Smooth muscle cell (in vitro differentiated cells): ENCODE data around the gene GGNBP2. TPM values are rescaled to one million over a fixed set of nuclear protein-coding genes. Genes with fewer than 3 reads are reported as not detected.

Experiments
- DNase-seq: peaks from one replicate; lab custom pipeline; 2025; ENCODE audit not compliant: unreplicated experiment; lab: John Stamatoyannopoulos, UW
- H2AFZ ChIP-seq: fragments of 200-600 bp; sonication (generic); 2 replicates; pipeline ENCODE4 v1.6.0; 2016; ENCODE audit warnings: antibody characterized with exemption, low read depth, mild to moderate bottlenecking
- H3F3A ChIP-seq: fragments of 200-600 bp; sonication (generic); 2 replicates; pipeline ENCODE4 v1.6.0; 2017; ENCODE audit warnings: antibody characterized with exemption, low read depth
- H3K27ac ChIP-seq: fragments of 200-600 bp; sonication (generic); 2 replicates; pipeline ENCODE4 v1.5.1; 2016; ENCODE audit warnings: low read depth, mild to moderate bottlenecking
- H3K27me3 ChIP-seq: fragments of 200-600 bp; sonication (generic); 2 replicates; pipeline ENCODE4 v1.6.1; 2016; ENCODE audit warnings: low read depth, mild to moderate bottlenecking
- H3K36me3 ChIP-seq: fragments of 200-600 bp; sonication (generic); 2 replicates; pipeline ENCODE4 v1.5.1; 2016; ENCODE audit warnings: low read depth
- H3K4me1 ChIP-seq: fragments of 200-600 bp; sonication (generic); 2 replicates; pipeline ENCODE4 v1.5.1; 2016; ENCODE audit warnings: low read depth
- H3K4me2 ChIP-seq: fragments of 200-600 bp; sonication (generic); 2 replicates; pipeline ENCODE4 v1.6.0; 2016; ENCODE audit warnings: mild to moderate bottlenecking
- H3K4me3 ChIP-seq: fragments of 200-600 bp; sonication (generic); 2 replicates; pipeline ENCODE4 v1.5.1; 2016; ENCODE audit warnings: mild to moderate bottlenecking
- H3K79me2 ChIP-seq: fragments of 200-600 bp; sonication (generic); 2 replicates; pipeline ENCODE4 v1.6.0; 2016; ENCODE audit warnings: low read depth, mild to moderate bottlenecking
- H3K9ac ChIP-seq: fragments of 200-600 bp; sonication (generic); 2 replicates; pipeline ENCODE4 v1.6.0; 2016; ENCODE audit warnings: low read depth
- H3K9me3 ChIP-seq: fragments of 200-600 bp; sonication (generic); replicated peaks from 2 replicates; pipeline ENCODE4 v1.5.1; 2016; ENCODE audit warnings: low read depth
- H4K20me1 ChIP-seq: fragments of 200-600 bp; sonication (generic); 2 replicates; pipeline ENCODE4 v1.6.0; 2016; ENCODE audit warnings: low read depth
- WGBS: methylation state at CpG from one replicate; pipeline ENCODE4 v1.1.7; 2016; ENCODE audit warnings: low lambda C conversion rate; 5-methylcytosine and 5-hydroxymethylcytosine counted together
- polyA plus RNA-seq: library from polyadenylated mRNA; unstranded; fragments of >200 nt; fragmentation: Nextera tagmentation; extraction: Ambion mirVana; gene quantifications from 2 replicates; pipeline ENCODE4 v1.2.1, GENCODE V29; 2016
- total RNA-seq: library from RNA; depleted of rRNA; stranded (reverse); fragments of >200 nt; gene quantifications from 2 replicates; pipeline ENCODE4 v1.2.3, GENCODE V29; 2014
- TF ChIP-seq, protein P1 (sequence below): fragments of 200-600 bp; sonication (generic); IDR thresholded peaks from 2 replicates; pipeline ENCODE4 v1.5.1; 2017; ENCODE audit warnings: borderline replicate concordance, mild to moderate bottlenecking, antibody characterized with exemption; ENCODE audit not compliant: insufficient read depth, poor library complexity, severe bottlenecking

The GGNBP2 gene
- total and polyA plus RNA-seq, 2 experiments from 2014 or later, result 54.4 to 56.6 TPM

DNA sequence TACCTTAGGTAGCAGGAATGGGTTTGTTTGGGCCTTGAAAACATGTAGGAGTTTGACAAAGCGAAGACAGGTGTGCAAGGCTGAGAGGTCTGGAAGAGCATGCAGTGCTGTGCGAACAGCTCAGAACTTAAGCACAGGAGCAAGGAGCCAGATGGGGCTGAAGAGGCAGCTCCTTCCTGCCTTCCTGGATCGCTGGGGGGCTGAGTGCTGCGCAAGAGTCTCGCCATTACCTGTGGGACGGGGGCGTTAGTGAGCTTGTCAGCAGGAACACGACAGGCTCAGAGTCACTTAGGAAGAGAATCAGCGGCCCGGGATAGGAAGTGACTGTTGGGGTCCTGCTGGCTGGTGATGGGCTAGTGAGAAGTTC lies 56.2 kb downstream of the GGNBP2 start:
- TF ChIP-seq, protein P1, sequence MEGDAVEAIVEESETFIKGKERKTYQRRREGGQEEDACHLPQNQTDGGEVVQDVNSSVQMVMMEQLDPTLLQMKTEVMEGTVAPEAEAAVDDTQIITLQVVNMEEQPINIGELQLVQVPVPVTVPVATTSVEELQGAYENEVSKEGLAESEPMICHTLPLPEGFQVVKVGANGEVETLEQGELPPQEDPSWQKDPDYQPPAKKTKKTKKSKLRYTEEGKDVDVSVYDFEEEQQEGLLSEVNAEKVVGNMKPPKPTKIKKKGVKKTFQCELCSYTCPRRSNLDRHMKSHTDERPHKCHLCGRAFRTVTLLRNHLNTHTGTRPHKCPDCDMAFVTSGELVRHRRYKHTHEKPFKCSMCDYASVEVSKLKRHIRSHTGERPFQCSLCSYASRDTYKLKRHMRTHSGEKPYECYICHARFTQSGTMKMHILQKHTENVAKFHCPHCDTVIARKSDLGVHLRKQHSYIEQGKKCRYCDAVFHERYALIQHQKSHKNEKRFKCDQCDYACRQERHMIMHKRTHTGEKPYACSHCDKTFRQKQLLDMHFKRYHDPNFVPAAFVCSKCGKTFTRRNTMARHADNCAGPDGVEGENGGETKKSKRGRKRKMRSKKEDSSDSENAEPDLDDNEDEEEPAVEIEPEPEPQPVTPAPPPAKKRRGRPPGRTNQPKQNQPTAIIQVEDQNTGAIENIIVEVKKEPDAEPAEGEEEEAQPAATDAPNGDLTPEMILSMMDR, result no peak
- H3K79me2 ChIP-seq, result peaks cover 5% of the 10 kb centered on the region
- 14% methylated on average over 10 of the region's 10 CpGs for WGBS
- DNase-seq, result no peak
- H3K4me1 ChIP-seq, result peaks cover 23% of the 10 kb centered on the region
- peak overlapping the region; percentile 56 for H3K9ac ChIP-seq
- peak overlapping the region; percentile 32 for H3K27ac ChIP-seq
- no peaks in the 10 kb centered on the region for H3K27me3 ChIP-seq
- H3K36me3 ChIP-seq, result no peaks in the 10 kb centered on the region
- peak overlapping the region; percentile 88 for H2AFZ ChIP-seq
- peak overlapping the region; percentile 85 for H3K4me3 ChIP-seq
- no peaks in the 10 kb centered on the region for H3K9me3 ChIP-seq
- no peaks in the 10 kb centered on the region for H3F3A ChIP-seq
- H4K20me1 ChIP-seq, result no peaks in the 10 kb centered on the region
- peak overlapping the region; percentile 96 for H3K4me2 ChIP-seq

DNA sequence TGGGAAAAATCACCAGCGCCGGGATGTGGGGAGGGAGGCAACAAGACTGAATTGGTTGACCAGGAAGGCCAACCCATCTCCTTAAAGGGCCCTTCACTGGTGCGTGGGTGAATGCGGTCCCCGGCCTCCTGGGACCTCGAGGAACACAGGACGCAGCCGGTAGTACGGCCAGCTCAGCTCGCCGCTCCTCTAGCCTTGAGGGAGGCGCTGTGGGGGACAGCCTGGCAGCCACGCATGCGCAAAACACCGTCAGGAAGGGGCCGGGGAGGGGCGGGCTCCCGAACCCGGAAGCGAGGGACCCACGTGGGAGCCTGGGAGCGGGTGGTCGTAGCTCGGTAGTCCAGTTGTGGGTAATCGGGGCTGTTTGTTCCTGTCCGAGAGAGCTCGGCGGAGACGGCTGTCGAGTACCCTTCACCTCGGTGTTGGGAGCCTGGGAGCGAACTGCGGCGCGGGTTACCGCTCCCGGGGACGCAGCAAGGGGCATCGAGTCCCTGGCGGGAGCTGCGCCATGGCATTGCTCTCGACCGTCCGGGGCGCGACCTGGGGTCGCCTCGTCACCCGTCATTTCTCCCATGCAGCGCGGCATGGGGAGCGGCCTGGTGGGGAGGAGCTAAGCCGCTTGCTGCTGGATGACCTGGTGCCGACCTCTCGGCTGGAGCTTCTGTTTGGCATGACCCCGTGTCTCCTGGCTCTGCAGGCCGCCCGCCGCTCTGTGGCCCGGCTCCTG lies 56.7 kb downstream of the GGNBP2 start, which contains the start of gene MRM1:
MRM1 (plus strand) TSS at position 281 of the 727 bp plus-strand sequence; CDS start at position 509, 228 bp downstream.
- Histone ChIP-seq H3K9me3 (no peaks in the 10 kb centered on the region), H2AFZ (peak within 1 kb of the TSS; percentile 88), H3K9ac (peak within 1 kb of the TSS; percentile 67), H3K27ac (peak within 1 kb of the TSS; percentile 32), H3K4me1 (peaks cover 23% of the 10 kb centered on the region), H3K4me3 (peak within 1 kb of the TSS; percentile 85), H4K20me1 (no peaks in the 10 kb centered on the region), H3K4me2 (peak within 1 kb of the TSS; percentile 96), H3K27me3 (no peaks in the 10 kb centered on the region), H3K36me3 (no peaks in the 10 kb centered on the region), H3K79me2 (peaks cover 5% of the 10 kb centered on the region), H3F3A (no peaks in the 10 kb centered on the region)
- TF ChIP-seq, protein P1, result no peak
- under 1% methylated on average over 59 of the region's 60 CpGs for WGBS
- DNase-seq, result peak; percentile 80

DNA sequence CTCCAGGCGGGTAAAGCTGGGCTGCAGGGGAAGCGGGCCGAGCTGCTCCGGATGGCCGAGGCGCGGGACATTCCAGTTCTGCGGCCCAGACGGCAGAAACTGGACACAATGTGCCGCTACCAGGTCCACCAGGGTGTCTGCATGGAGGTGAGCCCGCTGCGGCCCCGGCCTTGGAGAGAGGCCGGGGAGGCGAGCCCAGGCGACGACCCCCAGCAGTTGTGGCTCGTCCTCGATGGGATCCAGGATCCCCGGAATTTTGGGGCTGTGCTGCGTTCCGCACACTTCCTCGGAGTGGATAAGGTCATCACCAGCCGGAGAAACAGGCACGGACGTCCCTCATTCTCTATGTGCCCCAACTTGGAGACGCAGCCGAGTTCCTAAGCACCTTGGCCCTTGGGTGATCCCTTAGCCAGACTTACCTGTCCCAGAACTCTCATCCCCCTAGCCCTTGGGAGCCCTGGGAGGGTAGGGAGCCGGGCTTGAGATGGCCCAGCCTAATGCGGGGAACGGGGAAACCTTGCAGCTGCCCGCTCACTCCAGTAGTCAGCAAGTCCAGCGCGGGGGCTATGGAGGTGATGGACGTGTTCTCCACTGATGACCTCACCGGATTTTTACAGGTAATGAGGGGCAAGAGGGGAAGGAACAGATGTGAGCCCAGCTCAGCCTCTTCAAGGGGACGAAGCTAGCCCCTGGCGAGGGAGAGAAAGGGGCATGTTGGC lies 57.5 kb downstream of the GGNBP2 start:
- peak overlapping the region; percentile 32 for H3K27ac ChIP-seq
- H3K4me1 ChIP-seq, result peaks cover 23% of the 10 kb centered on the region
- H3F3A ChIP-seq, result no peaks in the 10 kb centered on the region
- peak overlapping the region; percentile 85 for H3K4me3 ChIP-seq
- H3K27me3 ChIP-seq, result no peaks in the 10 kb centered on the region
- no peaks in the 10 kb centered on the region for H4K20me1 ChIP-seq
- TF ChIP-seq, protein P1, result peak; percentile 2
- WGBS, result under 1% methylated on average over 37 of the region's 38 CpGs
- H3K9ac ChIP-seq, result peak overlapping the region; percentile 67
- peaks cover 5% of the 10 kb centered on the region for H3K79me2 ChIP-seq
- no peaks in the 10 kb centered on the region for H3K9me3 ChIP-seq
- H3K4me2 ChIP-seq, result peak overlapping the region; percentile 96
- H2AFZ ChIP-seq, result peak overlapping the region; percentile 88
- DNase-seq, result no peak
- H3K36me3 ChIP-seq, result no peaks in the 10 kb centered on the region
